Panc1 (cell line): ENCODE measurements around the gene FAAH2. TPM values are rescaled to one million over a fixed set of nuclear protein-coding genes. Genes with fewer than 3 reads are reported as not detected.

Source experiments
- ATAC-seq: fragments of 200-7000 bp; cut with Tn5 transposase; 2 replicates; pipeline ENCODE4 v1.9.1; 2020; ENCODE audit warnings: mild to moderate bottlenecking, moderate library complexity
- BruUV-seq: library from RNA; stranded (reverse); fragments of 400-500 nt; replicated peaks from 2 replicates; lab custom pipeline; 2021; lab: Mats Ljungman, UMichigan
- CTCF ChIA-PET: fragments of 300-600 bp; sonication (Branson Sonifier 250); formaldehyde crosslinking; loops from one replicate; lab custom pipeline; 2022; ENCODE audit warnings: antibody characterized with exemption; lab: Charles Lee
- POLR2A ChIA-PET: fragments of 300-600 bp; sonication (Branson Sonifier 250); formaldehyde crosslinking; loops from one replicate; lab custom pipeline; 2022; ENCODE audit warnings: antibody characterized with exemption; lab: Charles Lee
- DNase-seq: peaks from one replicate; pipeline ENCODE4 v3.0.0-alpha.2; 2010; ENCODE audit warnings: low read depth, low spot score
- H3K27ac ChIP-seq: 2 replicates; pipeline ENCODE4 v1.5.1; 2011; ENCODE audit warnings: mild to moderate bottlenecking, low read length, inconsistent platforms
- H3K27me3 ChIP-seq: fragments of 200-500 bp; sonication (Bioruptor generic); 2 replicates; pipeline ENCODE4 v1.6.0; 2014; ENCODE audit warnings: low read length, inconsistent platforms; ENCODE audit not compliant: control insufficient read depth, insufficient read depth
- H3K36me3 ChIP-seq: fragments of 200-500 bp; sonication (Bioruptor generic); 2 replicates; pipeline ENCODE4 v1.5.1; 2014; ENCODE audit warnings: inconsistent platforms, mild to moderate bottlenecking, low read length, moderate library complexity; ENCODE audit not compliant: control insufficient read depth, insufficient read depth
- H3K4me1 ChIP-seq: 2 replicates; pipeline ENCODE4 v1.5.1; 2011; ENCODE audit warnings: inconsistent platforms, mild to moderate bottlenecking, low read length, moderate library complexity; ENCODE audit not compliant: control insufficient read depth, insufficient read depth
- H3K4me3 ChIP-seq, 2 experiments: 2 replicates each; pipeline ENCODE4 v1.5.1; 2011 to 2012; ENCODE audit warnings: low read depth in 2 of 2, low read length in 2 of 2, mild to moderate bottlenecking in 2 of 2, inconsistent platforms in 1 of 2, moderate library complexity in 1 of 2
- H3K9me3 ChIP-seq: fragments of 200-500 bp; sonication (Bioruptor generic); 2 replicates; pipeline ENCODE4 v1.5.1; 2014; ENCODE audit warnings: low read depth, mild to moderate bottlenecking, inconsistent platforms, low read length, moderate library complexity; ENCODE audit not compliant: control insufficient read depth, insufficient read depth
- POLR2AphosphoS5 ChIP-seq: IDR thresholded peaks from 2 replicates; pipeline ENCODE4 v1.6.1; 2012; ENCODE audit warnings: mild to moderate bottlenecking, low read depth, low read length, moderate library complexity
- SIN3A ChIP-seq: IDR thresholded peaks from 2 replicates; pipeline ENCODE4 v1.6.1; 2012; ENCODE audit warnings: low read depth, mild to moderate bottlenecking, low read length, moderate library complexity, borderline replicate concordance; ENCODE audit not compliant: insufficient read depth
- TCF7L2 ChIP-seq: IDR thresholded peaks from 2 replicates; pipeline ENCODE4 v1.6.1; 2011; ENCODE audit warnings: mild to moderate bottlenecking, low read depth, low read length, inconsistent platforms
- in situ Hi-C: cut with HindIII; loops from 2 replicates; pipeline ENCODE4 v1.10.0; 2016; ENCODE audit warnings: low sequenced_read_pairs, low pct_unique_long_range_greater_than_20kb
- intact Hi-C: fragments of 100-400 bp; cut with micrococcal nuclease; formaldehyde crosslinking; loops from one replicate; pipeline ENCODE4 v1.10.0; 2022; ENCODE audit not compliant: unreplicated experiment
- total RNA-seq: library from RNA; stranded (reverse); gene quantifications from one replicate; pipeline ENCODE4 v1.2.1, GENCODE V29; 2021; ENCODE audit not compliant: unreplicated experiment
- TF ChIP-seq, protein P1 (sequence below), 2 experiments: IDR thresholded peaks; 2 replicates each; pipeline ENCODE4 v1.6.1; 2011 to 2012; ENCODE audit warnings: low read depth in 2 of 2, control low read depth in 1 of 2, low read length in 1 of 2, mild to moderate bottlenecking in 1 of 2, moderate library complexity in 1 of 2; ENCODE audit not compliant: insufficient read depth in 1 of 2
- TF ChIP-seq, protein P2 (sequence below): fragments of 450-650 bp; IDR thresholded peaks from 2 replicates; pipeline ENCODE4 v1.5.1; 2017; ENCODE audit warnings: mild to moderate bottlenecking

FAAH2 gene
- total RNA-seq, 1 experiment from 2014 or later = 0.10 TPM

DNA sequence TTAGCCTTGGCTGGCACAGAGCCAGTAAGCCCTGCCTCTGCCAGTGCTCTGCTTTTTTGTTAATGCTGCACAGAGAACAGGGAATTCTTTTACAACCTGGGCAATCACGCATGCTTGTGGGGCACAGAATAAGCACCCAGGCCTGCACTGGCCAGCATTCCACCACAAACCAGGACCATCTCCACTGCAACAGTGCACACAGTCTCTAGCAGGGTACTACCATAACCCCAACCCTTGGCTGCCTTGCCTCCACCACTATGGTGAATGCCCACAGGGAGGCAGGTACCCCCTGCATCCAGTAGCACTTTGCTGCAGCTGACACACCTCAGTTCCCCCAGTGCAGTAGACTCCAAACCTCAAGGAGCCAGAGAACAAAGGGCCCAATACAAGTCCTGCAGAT is 19.2 kb upstream of the FAAH2 start:
- in situ Hi-C loops = no loop called here
- ChIA-PET POLR2A (no interaction called here), CTCF (no interaction called here)
- TF ChIP-seq SIN3A (no peak), POLR2AphosphoS5 (no peak), TCF7L2 (no peak)
- TF ChIP-seq, protein P1, sequence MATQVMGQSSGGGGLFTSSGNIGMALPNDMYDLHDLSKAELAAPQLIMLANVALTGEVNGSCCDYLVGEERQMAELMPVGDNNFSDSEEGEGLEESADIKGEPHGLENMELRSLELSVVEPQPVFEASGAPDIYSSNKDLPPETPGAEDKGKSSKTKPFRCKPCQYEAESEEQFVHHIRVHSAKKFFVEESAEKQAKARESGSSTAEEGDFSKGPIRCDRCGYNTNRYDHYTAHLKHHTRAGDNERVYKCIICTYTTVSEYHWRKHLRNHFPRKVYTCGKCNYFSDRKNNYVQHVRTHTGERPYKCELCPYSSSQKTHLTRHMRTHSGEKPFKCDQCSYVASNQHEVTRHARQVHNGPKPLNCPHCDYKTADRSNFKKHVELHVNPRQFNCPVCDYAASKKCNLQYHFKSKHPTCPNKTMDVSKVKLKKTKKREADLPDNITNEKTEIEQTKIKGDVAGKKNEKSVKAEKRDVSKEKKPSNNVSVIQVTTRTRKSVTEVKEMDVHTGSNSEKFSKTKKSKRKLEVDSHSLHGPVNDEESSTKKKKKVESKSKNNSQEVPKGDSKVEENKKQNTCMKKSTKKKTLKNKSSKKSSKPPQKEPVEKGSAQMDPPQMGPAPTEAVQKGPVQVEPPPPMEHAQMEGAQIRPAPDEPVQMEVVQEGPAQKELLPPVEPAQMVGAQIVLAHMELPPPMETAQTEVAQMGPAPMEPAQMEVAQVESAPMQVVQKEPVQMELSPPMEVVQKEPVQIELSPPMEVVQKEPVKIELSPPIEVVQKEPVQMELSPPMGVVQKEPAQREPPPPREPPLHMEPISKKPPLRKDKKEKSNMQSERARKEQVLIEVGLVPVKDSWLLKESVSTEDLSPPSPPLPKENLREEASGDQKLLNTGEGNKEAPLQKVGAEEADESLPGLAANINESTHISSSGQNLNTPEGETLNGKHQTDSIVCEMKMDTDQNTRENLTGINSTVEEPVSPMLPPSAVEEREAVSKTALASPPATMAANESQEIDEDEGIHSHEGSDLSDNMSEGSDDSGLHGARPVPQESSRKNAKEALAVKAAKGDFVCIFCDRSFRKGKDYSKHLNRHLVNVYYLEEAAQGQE (IDR thresholded peaks at IDR 0.05; ENCODE audit: insufficient read depth in 1 of 2, low read depth in 2 of 2, low read length in 1 of 2) = no peak
- TF ChIP-seq, protein P2, sequence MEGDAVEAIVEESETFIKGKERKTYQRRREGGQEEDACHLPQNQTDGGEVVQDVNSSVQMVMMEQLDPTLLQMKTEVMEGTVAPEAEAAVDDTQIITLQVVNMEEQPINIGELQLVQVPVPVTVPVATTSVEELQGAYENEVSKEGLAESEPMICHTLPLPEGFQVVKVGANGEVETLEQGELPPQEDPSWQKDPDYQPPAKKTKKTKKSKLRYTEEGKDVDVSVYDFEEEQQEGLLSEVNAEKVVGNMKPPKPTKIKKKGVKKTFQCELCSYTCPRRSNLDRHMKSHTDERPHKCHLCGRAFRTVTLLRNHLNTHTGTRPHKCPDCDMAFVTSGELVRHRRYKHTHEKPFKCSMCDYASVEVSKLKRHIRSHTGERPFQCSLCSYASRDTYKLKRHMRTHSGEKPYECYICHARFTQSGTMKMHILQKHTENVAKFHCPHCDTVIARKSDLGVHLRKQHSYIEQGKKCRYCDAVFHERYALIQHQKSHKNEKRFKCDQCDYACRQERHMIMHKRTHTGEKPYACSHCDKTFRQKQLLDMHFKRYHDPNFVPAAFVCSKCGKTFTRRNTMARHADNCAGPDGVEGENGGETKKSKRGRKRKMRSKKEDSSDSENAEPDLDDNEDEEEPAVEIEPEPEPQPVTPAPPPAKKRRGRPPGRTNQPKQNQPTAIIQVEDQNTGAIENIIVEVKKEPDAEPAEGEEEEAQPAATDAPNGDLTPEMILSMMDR = no peak
- no peak for DNase-seq
- no peak for ATAC-seq
- Histone ChIP-seq H3K4me1 (no peaks in the 10 kb centered on the region), H3K27me3 (no peaks in the 10 kb centered on the region), H3K36me3 (no peaks in the 10 kb centered on the region), H3K9me3 (no peaks in the 10 kb centered on the region), H3K27ac (no peak overlapping the region), H3K4me3 (no peak overlapping the region)
- intact Hi-C loops = no loop called here
- no TSS peak for BruUV-seq

DNA sequence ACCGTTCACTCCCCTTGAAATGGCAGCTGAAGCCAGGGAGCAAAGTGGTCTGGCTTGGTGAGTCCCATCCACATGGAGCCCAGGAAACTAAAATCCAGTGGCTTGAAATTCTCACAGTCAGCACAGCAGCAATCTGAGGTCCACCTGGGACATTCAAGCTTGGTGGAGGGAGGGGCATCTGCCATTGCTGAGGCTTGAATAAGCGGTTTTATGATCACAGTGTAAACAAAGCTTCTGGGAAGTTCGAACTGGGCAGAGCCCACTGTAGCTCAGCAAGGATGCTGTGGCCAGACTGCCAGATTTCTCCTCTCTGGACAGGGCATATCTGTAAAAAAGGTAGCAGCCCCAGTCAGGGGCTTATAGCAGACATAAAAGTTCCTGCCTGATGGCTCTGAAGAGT is 15.5 kb upstream of the FAAH2 start:
- Histone ChIP-seq H3K36me3 (no peaks in the 10 kb centered on the region), H3K27me3 (no peaks in the 10 kb centered on the region), H3K27ac (no peak overlapping the region), H3K4me3 (no peak overlapping the region), H3K4me1 (no peaks in the 10 kb centered on the region), H3K9me3 (no peaks in the 10 kb centered on the region)
- TF ChIP-seq, protein P1 (IDR thresholded peaks at IDR 0.05; ENCODE audit: insufficient read depth in 1 of 2, low read depth in 2 of 2, low read length in 1 of 2) = no peak
- TF ChIP-seq POLR2AphosphoS5 = no peak
- BruUV-seq = no TSS peak
- intact Hi-C loops (no loop called here), in situ Hi-C loops (no loop called here)
- DNase-seq (no peak), ATAC-seq (no peak)
- ChIA-PET POLR2A (no interaction called here), CTCF (no interaction called here)
